Measurements from ENCODE around the gene ATRNL1.

DNA sequence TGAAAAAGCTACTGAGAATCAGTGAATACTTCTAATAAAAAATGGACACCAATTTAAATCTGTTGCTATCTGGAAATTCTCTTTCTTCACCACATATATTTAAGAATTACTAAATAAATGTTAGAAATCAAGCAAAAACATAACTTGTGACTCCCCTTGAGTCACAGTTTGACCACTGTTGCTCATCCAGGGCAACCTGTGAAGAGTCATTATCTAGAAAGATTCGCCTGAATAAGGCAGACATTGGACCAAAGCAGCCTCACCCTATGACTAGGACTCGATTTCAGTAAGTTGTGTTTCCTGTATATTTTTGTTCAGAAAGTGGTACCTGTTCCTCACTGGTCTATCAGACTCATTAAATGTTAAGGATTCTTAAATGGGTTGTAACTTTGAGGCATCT lies 572.4 kb downstream of the ATRNL1 start:
- TF ChIP-seq YY1 (IDR thresholded peaks at IDR 0.05; ENCODE audit: extremely low read depth, insufficient replicate concordance, low read depth, low read length) (no peak), POLR2A (IDR thresholded peaks at IDR 0.05; ENCODE audit: borderline replicate concordance, extremely low read depth, insufficient read depth, insufficient read length) (no peak), CTCF (IDR thresholded peaks at IDR 0.05 in 2 of 3, conservative IDR thresholded peaks at IDR 0.05 in 1 of 3; ENCODE audit: borderline replicate concordance in 1 of 3, insufficient read depth in 1 of 3, low read depth in 2 of 3, low read length in 2 of 3) (no peak), MAX (IDR thresholded peaks at IDR 0.05) (no peak), SRF (IDR thresholded peaks at IDR 0.05; ENCODE audit: low read depth) (no peak), ZBTB33 (IDR thresholded peaks at IDR 0.05; ENCODE audit: extremely low read depth, insufficient replicate concordance, low read length) (no peak), CEBPB (IDR thresholded peaks at IDR 0.05; ENCODE audit: low read depth) (no peak), EZH2 (IDR thresholded peaks at IDR 0.05) (no peak), TCF7L2 (IDR thresholded peaks at IDR 0.05; ENCODE audit: borderline replicate concordance, extremely low read depth, insufficient read depth, insufficient read length) (no peak), RAD21 (IDR thresholded peaks at IDR 0.05; ENCODE audit: low read depth) (no peak), ZFX (IDR thresholded peaks at IDR 0.05) (no peak)
